Tibial artery (tissue), 4 donors: ENCODE data around the gene RTL10.
A peak's percentile ranks its signal among the peaks of the same experiment; 100 is the strongest.
"Not testable (repeated sequence)": the region's sequence is repeated elsewhere in the genome, so short reads cannot be mapped to it uniquely, and the experiment has no call there.

ENCODE experiments used
- DNase-seq, 2 donors: peaks; one replicate each; pipeline ENCODE4 v3.0.0-alpha.2; 2019
- H3K27ac ChIP-seq, 2 donors: fragments of 200-600 bp; sonication (generic) in 1 of 2; 1 replicate in 1 of 2; 2 replicates in 1 of 2; pipeline ENCODE4 v1.5.1; 2018 to 2019; ENCODE audit warnings: mild to moderate bottlenecking in 1 of 2
- H3K27me3 ChIP-seq, 2 donors: fragments of 200-600 bp; sonication (generic) in 1 of 2; one replicate each; pipeline versions ENCODE4 v1.5.1 to v1.6.0; 2016 to 2019
- H3K36me3 ChIP-seq, 3 donors: fragments of 200-600 bp; sonication (generic) in 2 of 3; one replicate each; pipeline ENCODE4 v1.5.1; 2016 to 2019; ENCODE audit warnings: mild to moderate bottlenecking in 2 of 3
- H3K4me1 ChIP-seq, 4 donors: fragments of 200-600 bp; sonication (generic) in 2 of 4; 1 replicate in 3 of 4; 2 replicates in 1 of 4; pipeline ENCODE4 v1.5.1; 2016 to 2019
- H3K4me3 ChIP-seq, 2 donors: fragments of 200-600 bp; sonication (generic) in 1 of 2; 1 replicate in 1 of 2; 2 replicates in 1 of 2; pipeline ENCODE4 v1.5.1; 2018 to 2019; ENCODE audit warnings: mild to moderate bottlenecking in 2 of 2
- H3K9me3 ChIP-seq, 3 donors: fragments of 200-600 bp; sonication (generic) in 1 of 3; one replicate each; pipeline ENCODE4 v1.5.1; 2016 to 2019
- CTCF ChIP-seq, 2 experiments: fragments of 200-600 bp in 1 of 2; fragments of 450-650 bp in 1 of 2; IDR thresholded peaks; one replicate each; pipeline ENCODE4 v1.5.1; 2017 to 2019; ENCODE audit warnings: antibody characterized with exemption in 2 of 2, mild to moderate bottlenecking in 1 of 2, moderate library complexity in 1 of 2
- intact Hi-C: fragments of 100-400 bp; cut with DNase I; formaldehyde crosslinking; loops from one replicate; pipeline ENCODE4 v1.15.0; 2023; ENCODE audit warnings: low total_unique reads

RTL10 gene

DNA sequence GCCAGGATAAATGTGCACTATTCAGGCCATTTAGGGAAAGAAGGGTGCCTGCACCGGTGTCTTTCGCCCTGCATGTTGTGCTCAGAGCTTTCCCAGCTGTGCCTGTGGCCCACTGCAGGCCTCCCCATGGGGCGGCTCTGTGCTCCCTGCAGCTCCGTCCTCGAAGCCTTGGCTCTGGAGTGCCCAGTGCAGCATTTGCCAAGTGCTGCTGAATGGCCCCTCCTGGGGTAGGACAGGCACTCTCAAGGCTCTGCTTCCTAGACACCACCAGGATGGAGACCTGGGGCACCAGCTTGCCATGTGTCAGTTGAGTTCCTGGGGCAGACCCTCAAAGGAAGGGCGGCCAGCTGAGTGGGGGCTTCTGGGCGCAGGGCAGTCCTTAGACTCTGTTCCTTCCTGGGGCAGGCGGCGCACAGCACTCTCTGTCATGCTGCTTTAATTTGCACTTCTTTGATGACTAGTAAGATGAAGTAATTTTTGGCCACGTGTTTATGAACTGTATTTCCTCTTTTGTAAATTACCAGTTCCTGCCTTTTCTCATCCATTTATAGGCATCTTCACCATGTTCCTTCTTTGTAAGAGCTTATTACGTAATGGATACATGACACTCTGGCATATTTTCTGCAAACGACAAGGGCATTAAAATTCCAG lies 32.1 kb upstream of the RTL10 start:
- no peak for TF ChIP-seq CTCF (IDR thresholded peaks at IDR 0.05)
- DNase-seq: no peak
- peaks cover 0 to 18% (median 5%) of the 10 kb centered on the region in 4 donors for H3K4me1 ChIP-seq
- no peak overlapping the region for H3K4me3 ChIP-seq
- no peaks in the 10 kb centered on the region for H3K9me3 ChIP-seq
- H3K36me3 ChIP-seq: peaks cover 10 to 56% (median 20%) of the 10 kb centered on the region in 3 donors
- intact Hi-C loops: no loop called here
- no peak overlapping the region for H3K27ac ChIP-seq
- H3K27me3 ChIP-seq: no peaks in the 10 kb centered on the region

DNA sequence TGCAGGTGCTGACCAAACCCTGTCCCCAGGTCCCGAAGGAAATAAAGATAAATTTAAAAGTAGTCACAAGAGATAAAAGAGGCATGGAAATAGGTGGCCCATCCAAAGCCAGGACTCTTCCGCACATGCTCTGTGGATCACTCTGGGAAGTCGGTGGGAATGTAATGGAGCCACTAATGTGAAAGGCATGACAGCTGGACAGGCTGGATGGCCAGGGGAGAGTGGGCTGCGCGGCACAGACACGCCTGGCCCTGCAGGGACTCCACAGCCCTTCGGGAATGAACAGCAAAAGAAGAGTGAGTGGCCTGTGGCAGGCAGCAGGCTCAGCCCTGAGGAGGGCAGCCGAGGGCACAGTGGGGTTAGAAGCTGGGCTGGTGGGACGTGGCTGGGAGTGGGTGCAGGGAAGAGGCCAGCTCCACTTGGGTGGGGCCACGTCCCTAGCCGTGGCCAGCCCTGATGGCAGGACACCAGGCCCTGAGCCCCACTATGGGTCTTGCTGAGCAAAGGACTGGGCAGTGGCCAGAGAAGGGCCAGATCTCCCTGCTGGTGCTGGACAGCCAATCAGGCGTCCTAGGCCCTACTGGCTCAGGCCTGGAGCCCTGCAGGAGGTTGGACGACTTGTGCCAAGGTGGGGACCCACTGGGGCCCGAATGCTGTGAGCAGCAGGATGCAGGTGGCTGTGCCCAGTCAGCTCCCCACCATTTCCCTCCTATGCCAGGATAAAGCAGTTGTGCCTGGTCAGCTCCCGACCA lies 31.3 kb upstream of the RTL10 start:
- Histone ChIP-seq H3K9me3 (no peaks in the 10 kb centered on the region), H3K27ac (no peak overlapping the region), H3K36me3 (peaks cover 9 to 50% (median 17%) of the 10 kb centered on the region in 3 donors), H3K4me1 (peaks cover 0 to 20% (median 12%) of the 10 kb centered on the region in 4 donors), H3K4me3 (no peak overlapping the region), H3K27me3 (no peaks in the 10 kb centered on the region)
- intact Hi-C loops: no loop called here
- DNase-seq: peak in 1 of 2 donors; percentile 56
- no peak for TF ChIP-seq CTCF (IDR thresholded peaks at IDR 0.05)

DNA sequence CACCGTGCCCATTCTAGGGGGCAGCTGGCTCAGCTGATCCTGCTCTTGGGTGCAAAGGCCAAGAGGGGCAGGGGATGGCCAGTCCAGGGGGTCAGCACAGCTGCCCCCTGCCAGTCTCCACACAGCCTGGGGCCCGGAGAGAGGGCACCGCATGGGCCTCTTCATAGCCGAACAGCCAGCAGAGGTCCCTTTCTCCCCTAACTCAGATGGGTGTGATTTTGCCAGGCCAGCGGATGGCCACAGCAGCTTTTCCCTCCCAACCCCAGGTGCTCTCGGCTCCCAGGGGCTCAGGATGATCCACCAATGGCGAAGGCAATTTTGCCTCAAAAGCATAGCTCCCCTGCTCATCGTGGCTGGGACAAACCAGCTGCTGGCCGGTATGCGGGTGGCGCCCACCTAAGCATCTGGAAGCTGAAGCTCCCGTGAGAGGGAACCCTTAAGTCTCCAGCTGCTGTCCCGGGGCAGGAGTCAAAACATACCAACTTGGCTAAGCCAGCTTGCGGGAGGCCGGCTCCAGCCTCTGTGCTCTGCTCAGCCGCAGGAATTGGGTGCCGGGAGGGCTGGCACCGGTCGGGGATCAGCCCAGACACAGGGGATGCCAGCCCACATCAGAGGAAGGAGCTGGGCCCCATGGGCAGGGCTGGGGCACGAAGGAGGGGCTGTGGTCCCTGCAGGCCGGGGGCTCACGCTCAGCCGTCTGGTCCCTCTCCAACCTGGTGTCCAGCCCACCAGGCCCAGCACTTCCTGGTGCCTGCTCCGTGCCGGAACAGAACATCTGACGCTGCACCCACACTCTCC lies 30.5 kb upstream of the RTL10 start:
- peak in 1 of 2 donors; percentile 54 for DNase-seq
- Histone ChIP-seq H3K36me3 (peaks cover 9 to 46% (median 16%) of the 10 kb centered on the region in 3 donors), H3K27ac (no peak overlapping the region), H3K9me3 (no peaks in the 10 kb centered on the region), H3K4me1 (peaks cover 0 to 22% (median 19%) of the 10 kb centered on the region in 4 donors), H3K4me3 (no peak overlapping the region), H3K27me3 (no peaks in the 10 kb centered on the region)
- intact Hi-C loops: no loop called here
- TF ChIP-seq CTCF (IDR thresholded peaks at IDR 0.05): no peak

DNA sequence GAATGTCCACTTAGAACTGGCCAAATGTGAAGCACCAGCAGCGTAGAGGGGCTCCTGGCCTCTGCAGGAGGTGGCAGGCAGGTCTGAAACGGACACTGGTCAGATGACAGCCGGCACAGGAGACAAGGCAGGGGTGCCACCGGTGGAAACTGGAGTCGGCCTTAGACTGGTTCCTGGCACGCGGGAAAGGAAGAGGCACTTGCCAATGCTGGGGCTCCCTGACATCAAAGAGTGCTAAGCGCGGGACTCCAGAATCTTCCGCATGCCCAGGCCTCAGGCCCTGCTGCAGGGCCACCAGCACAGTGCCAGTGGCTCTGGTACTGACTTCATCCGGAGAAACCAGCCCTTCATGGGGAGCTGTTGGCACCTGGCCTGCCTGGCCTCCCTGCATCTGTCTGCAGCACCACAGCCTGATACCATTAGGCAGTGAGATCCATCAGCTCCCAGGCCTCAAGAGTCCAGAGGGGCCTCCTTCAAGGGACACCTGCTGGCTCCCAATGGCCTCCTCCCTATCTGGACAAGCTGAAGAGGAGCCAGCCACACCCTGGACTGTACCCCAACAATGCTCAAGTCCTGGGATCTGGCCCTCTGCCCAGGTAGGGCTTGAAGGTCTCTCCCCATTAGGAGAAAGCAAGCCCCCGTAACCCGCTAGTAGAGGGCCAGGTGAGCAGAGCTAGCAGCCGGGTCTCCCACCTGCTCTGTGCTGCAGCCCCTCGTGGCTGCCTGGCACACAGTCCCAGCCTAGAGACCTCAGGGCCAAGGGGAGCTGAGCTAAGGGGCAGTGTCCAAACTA lies 29.7 kb upstream of the RTL10 start:
- no peak overlapping the region for H3K27ac ChIP-seq
- H3K4me3 ChIP-seq: no peak overlapping the region
- no peaks in the 10 kb centered on the region for H3K9me3 ChIP-seq
- no peaks in the 10 kb centered on the region for H3K27me3 ChIP-seq
- TF ChIP-seq CTCF (IDR thresholded peaks at IDR 0.05): no peak
- peak in 1 of 2 donors; percentile 61 for DNase-seq
- H3K4me1 ChIP-seq: peaks cover 0 to 22% (median 19%) of the 10 kb centered on the region in 4 donors
- peaks cover 9 to 53% (median 16%) of the 10 kb centered on the region in 3 donors for H3K36me3 ChIP-seq
- intact Hi-C loops: no loop called here

GRCh38 chr22:19883446-19883845 lies 28.8 kb upstream of the RTL10 start:
- H3K4me1 ChIP-seq: peaks cover 0 to 22% (median 19%) of the 10 kb centered on the region in 4 donors
- H3K4me3 ChIP-seq, H3K27ac ChIP-seq, H3K9me3 ChIP-seq, intact Hi-C loops, H3K27me3 ChIP-seq: not testable (repeated sequence)
- peaks cover 9 to 53% (median 13%) of the 10 kb centered on the region in 3 donors for H3K36me3 ChIP-seq
- DNase-seq: peak; percentile 7 to 31
